ENCODE data around the gene ZGPAT.

Gene ZGPAT

GRCh38 chr20:63693083-63693732, 14.6 kb upstream of the ZGPAT start:
- TF ChIP-seq CTCF (IDR thresholded peaks at IDR 0.05), result no peak

GRCh38 chr20:63693733-63694583, 13.9 kb upstream of the ZGPAT start:
- no peak for TF ChIP-seq CTCF (IDR thresholded peaks at IDR 0.05)

GRCh38 chr20:63694584-63695423, 13.0 kb upstream of the ZGPAT start:
- no peak for TF ChIP-seq CTCF (IDR thresholded peaks at IDR 0.05)

- no peak for TF ChIP-seq CTCF (IDR thresholded peaks at IDR 0.05)
These were observed 12.2 kb upstream of the ZGPAT start for GRCh38 chr20:63695424-63696305.

GRCh38 chr20:63696306-63696627, 11.6 kb upstream of the ZGPAT start:
- no peak for TF ChIP-seq CTCF (IDR thresholded peaks at IDR 0.05)

- TF ChIP-seq CTCF (IDR thresholded peaks at IDR 0.05), result no peak
These were observed 11.0 kb upstream of the ZGPAT start, which contains the start of gene TNFRSF6B for GRCh38 chr20:63696628-63697356. TSS of gene TNFRSF6B (plus strand) at chr20:63696652. CDS start at chr20:63696768, 116 bp downstream.

Measured in LNCAP (cell line).